NB4 (cell line): ENCODE data around the gene HES1.
"Not testable (repeated sequence)": the region's sequence is repeated elsewhere in the genome, so short reads cannot be mapped to it uniquely, and the experiment has no call there.

Experiments used
- DNase-seq: peaks from one replicate; pipeline ENCODE4 v3.0.0; 2010; ENCODE audit warnings: low read depth
- H3K4me3 ChIP-seq: one replicate; pipeline ENCODE4 v1.5.1; 2011; ENCODE audit warnings: mild to moderate bottlenecking, low read depth, low read length, moderate library complexity
- CTCF ChIP-seq: IDR thresholded peaks from one replicate; pipeline ENCODE4 v1.5.1; 2012; ENCODE audit warnings: low read depth, low read length
- MAX ChIP-seq: IDR thresholded peaks from 2 replicates; pipeline ENCODE4 v1.6.1; 2011; ENCODE audit warnings: low read depth, low read length
- MYC ChIP-seq: IDR thresholded peaks from 2 replicates; pipeline ENCODE4 v1.6.1; 2011; ENCODE audit warnings: low read depth, low read length
- POLR2A ChIP-seq: IDR thresholded peaks from 2 replicates; pipeline ENCODE4 v1.6.1; 2011; ENCODE audit warnings: mild to moderate bottlenecking; ENCODE audit not compliant: insufficient read length; ENCODE audit errors: extremely low read depth

The HES1 gene

GRCh38 chr3:194090716-194091115 is 45.2 kb upstream of the HES1 start:
- no peak for TF ChIP-seq CTCF
- TF ChIP-seq MYC: no peak
- TF ChIP-seq POLR2A: no peak
- TF ChIP-seq MAX: no peak
- no peak overlapping the region for H3K4me3 ChIP-seq
- DNase-seq: no peak

GRCh38 chr3:194091141-194091540 is 44.8 kb upstream of the HES1 start:
- H3K4me3 ChIP-seq: no peak overlapping the region
- DNase-seq: peak; percentile 61
- TF ChIP-seq CTCF: no peak
- no peak for TF ChIP-seq MAX

- not testable (repeated sequence) for DNase-seq
Measured at GRCh38 chr3:194091897-194092296, 44.1 kb upstream of the HES1 start.

GRCh38 chr3:194092881-194093301 is 43.1 kb upstream of the HES1 start:
- H3K4me3 ChIP-seq: no peak overlapping the region
- TF ChIP-seq CTCF (no peak), MAX (no peak), MYC (no peak), POLR2A (no peak)
- DNase-seq: no peak

More at GRCh38 chr3:194091897-194092296, 44.1 kb upstream of the HES1 start:
- H3K4me3 ChIP-seq: not testable (repeated sequence)

GRCh38 chr3:194093842-194094241 is 42.1 kb upstream of the HES1 start:
- TF ChIP-seq POLR2A (no peak), MAX (no peak), MYC (no peak), CTCF (no peak)
- no peak for DNase-seq
- no peak overlapping the region for H3K4me3 ChIP-seq

- DNase-seq: no peak
- TF ChIP-seq POLR2A: no peak
- no peak for TF ChIP-seq CTCF
- TF ChIP-seq MAX: no peak
- no peak for TF ChIP-seq MYC
- no peak overlapping the region for H3K4me3 ChIP-seq
Measured at GRCh38 chr3:194095464-194095863, 40.5 kb upstream of the HES1 start.
